ENCODE measurements around the gene SCN1A.

DNA sequence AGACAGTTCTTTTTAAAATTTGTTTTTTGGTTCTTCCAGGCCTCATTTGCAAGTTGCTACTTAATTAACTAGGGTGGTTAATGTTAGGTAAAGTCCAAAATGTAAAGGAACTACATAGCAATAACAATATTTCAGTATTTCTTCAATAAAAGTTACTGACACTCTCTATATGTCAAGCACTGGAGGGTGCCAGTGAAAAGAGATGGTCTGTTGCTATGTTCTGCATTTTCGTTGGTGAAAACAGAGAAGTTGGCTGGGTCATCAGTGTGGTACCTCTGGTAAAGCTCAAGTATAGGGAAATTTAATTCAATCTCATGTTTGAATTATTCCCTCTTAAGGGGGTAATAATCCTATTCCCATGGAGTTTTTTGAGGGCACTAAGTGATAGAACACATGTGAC, 16.3 kb upstream of the SCN1A start:
- TF ChIP-seq, protein P1, sequence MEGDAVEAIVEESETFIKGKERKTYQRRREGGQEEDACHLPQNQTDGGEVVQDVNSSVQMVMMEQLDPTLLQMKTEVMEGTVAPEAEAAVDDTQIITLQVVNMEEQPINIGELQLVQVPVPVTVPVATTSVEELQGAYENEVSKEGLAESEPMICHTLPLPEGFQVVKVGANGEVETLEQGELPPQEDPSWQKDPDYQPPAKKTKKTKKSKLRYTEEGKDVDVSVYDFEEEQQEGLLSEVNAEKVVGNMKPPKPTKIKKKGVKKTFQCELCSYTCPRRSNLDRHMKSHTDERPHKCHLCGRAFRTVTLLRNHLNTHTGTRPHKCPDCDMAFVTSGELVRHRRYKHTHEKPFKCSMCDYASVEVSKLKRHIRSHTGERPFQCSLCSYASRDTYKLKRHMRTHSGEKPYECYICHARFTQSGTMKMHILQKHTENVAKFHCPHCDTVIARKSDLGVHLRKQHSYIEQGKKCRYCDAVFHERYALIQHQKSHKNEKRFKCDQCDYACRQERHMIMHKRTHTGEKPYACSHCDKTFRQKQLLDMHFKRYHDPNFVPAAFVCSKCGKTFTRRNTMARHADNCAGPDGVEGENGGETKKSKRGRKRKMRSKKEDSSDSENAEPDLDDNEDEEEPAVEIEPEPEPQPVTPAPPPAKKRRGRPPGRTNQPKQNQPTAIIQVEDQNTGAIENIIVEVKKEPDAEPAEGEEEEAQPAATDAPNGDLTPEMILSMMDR (IDR thresholded peaks at IDR 0.05) = no peak
- TF ChIP-seq POLR2AphosphoS5 (IDR thresholded peaks at IDR 0.05) (no peak), POLR2A (IDR thresholded peaks at IDR 0.05; ENCODE audit: low read depth) (no peak), EP300 (IDR thresholded peaks at IDR 0.05) (no peak)

Data from esophagus muscularis mucosa (tissue), 4 donors.